ENCODE data around the gene YPEL5. TPM values are rescaled to one million over a fixed set of nuclear protein-coding genes. Genes with fewer than 3 reads are reported as not detected.

YPEL5 gene
- total RNA-seq, 1 experiment from 2014 or later = 66.4 TPM

GRCh38 chr2:30209227-30209626, 62.4 kb downstream of the YPEL5 start:
- ChIA-PET POLR2A (interaction anchor here (0.7 kb wide), 1 partner anchor 18 kb away, joined by 3 read pairs; no protein-coding TSS in a partner anchor), CTCF (no interaction called here)
- in situ Hi-C loops (cut with HindIII; ENCODE audit: low pct_unique_long_range_greater_than_20kb, low sequenced_read_pairs) (no loop called here), intact Hi-C loops (cut with micrococcal nuclease; ENCODE audit: unreplicated experiment) (no loop called here)
- H3K4me3 ChIP-seq (ENCODE audit: low read depth in 2 of 2, low read length in 2 of 2) = no peak overlapping the region
- ATAC-seq = no peak
- no peaks in the 10 kb centered on the region for H3K36me3 ChIP-seq (ENCODE audit: control insufficient read depth, insufficient read depth, low read length)
- no peak overlapping the region for H3K27ac ChIP-seq (ENCODE audit: low read length)
- no peak for DNase-seq (ENCODE audit: low read depth, low spot score)
- H3K27me3 ChIP-seq (ENCODE audit: control insufficient read depth, insufficient read depth, low read length) = no peaks in the 10 kb centered on the region
- H3K9me3 ChIP-seq (ENCODE audit: control insufficient read depth, insufficient read depth, low read depth, low read length) = no peaks in the 10 kb centered on the region
- no TSS peak for BruUV-seq (replicated peaks)
- no peaks in the 10 kb centered on the region for H3K4me1 ChIP-seq (ENCODE audit: control insufficient read depth, insufficient read depth, low read length)
- TF ChIP-seq SIN3A (IDR thresholded peaks at IDR 0.05; ENCODE audit: borderline replicate concordance, insufficient read depth, low read depth, low read length) (no peak), CTCF (IDR thresholded peaks at IDR 0.05) (no peak), REST (IDR thresholded peaks at IDR 0.05; ENCODE audit: insufficient read depth in 1 of 2, low read depth in 2 of 2, low read length in 1 of 2) (no peak), TCF7L2 (IDR thresholded peaks at IDR 0.05; ENCODE audit: low read depth, low read length) (no peak), POLR2AphosphoS5 (IDR thresholded peaks at IDR 0.05; ENCODE audit: low read depth, low read length) (no peak)

Other genes starting within 250 kb of the YPEL5 start
- not detected for gene ALK, start 225.4 kb upstream of the YPEL5 start, total RNA-seq (2021; ENCODE audit: unreplicated experiment)
- gene LBH, start 84.5 kb downstream of the YPEL5 start, total RNA-seq (2021; ENCODE audit: unreplicated experiment) = 2.2 TPM

Measured in Panc1 (cell line).